ENCODE results near the gene TBPL1.

DNA sequence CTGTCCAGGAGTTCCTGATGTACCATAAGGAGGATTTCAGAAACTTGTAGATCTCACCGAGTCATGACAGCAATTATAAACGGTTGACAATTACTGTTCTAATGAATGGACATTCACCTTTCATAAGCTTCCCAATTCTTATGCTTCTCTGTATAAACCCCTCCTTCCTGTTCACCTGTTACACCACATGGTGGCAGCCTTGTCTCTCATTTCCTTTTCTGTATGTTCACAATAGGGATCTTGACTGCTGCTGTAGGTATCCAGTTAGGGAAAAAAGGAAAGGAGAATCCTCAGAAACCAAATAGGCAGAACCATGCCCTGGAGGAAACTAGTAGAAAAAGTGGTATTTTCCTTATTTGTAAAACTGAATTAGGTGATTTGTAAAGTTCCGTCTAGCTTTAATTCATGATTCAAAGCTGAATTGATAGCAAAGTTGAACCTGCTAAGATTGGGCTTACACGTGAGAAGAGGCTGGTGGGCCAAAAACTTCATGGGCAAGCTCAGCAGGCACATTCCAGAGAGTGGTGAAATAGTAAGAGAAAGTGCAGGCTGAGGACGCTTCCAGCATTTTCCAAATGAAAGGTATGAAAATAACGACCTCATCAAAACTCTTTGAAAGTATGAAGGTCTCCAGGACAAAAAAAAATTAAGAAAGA lies 29.0 kb upstream of the TBPL1 start:
- TF ChIP-seq, protein P1, sequence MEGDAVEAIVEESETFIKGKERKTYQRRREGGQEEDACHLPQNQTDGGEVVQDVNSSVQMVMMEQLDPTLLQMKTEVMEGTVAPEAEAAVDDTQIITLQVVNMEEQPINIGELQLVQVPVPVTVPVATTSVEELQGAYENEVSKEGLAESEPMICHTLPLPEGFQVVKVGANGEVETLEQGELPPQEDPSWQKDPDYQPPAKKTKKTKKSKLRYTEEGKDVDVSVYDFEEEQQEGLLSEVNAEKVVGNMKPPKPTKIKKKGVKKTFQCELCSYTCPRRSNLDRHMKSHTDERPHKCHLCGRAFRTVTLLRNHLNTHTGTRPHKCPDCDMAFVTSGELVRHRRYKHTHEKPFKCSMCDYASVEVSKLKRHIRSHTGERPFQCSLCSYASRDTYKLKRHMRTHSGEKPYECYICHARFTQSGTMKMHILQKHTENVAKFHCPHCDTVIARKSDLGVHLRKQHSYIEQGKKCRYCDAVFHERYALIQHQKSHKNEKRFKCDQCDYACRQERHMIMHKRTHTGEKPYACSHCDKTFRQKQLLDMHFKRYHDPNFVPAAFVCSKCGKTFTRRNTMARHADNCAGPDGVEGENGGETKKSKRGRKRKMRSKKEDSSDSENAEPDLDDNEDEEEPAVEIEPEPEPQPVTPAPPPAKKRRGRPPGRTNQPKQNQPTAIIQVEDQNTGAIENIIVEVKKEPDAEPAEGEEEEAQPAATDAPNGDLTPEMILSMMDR (IDR thresholded peaks at IDR 0.05; ENCODE audit: control extremely low read depth in 1 of 3, insufficient read depth in 1 of 3, low read depth in 1 of 3, low read length in 3 of 3) = peak in 2 of 3 experiments; percentile 77 to 83; a peak in 3 of 4 replicates
- TF ChIP-seq POLR2A (IDR thresholded peaks at IDR 0.05; ENCODE audit: control extremely low read depth in 1 of 2, low read depth in 2 of 2, low read length in 2 of 2) (no peak), KDM1A (IDR thresholded peaks at IDR 0.05; ENCODE audit: borderline replicate concordance, low read length) (no peak), EZH2 (IDR thresholded peaks at IDR 0.05; ENCODE audit: low read depth, low read length, severe bottlenecking) (no peak), CEBPB (IDR thresholded peaks at IDR 0.05; ENCODE audit: low read depth, low read length) (peak; percentile 83), RNF2 (IDR thresholded peaks at IDR 0.05; ENCODE audit: borderline replicate concordance, low read depth, low read length, missing control alignments, poor library complexity, severe bottlenecking) (no peak), ZNF274 (IDR thresholded peaks at IDR 0.05; ENCODE audit: borderline replicate concordance, extremely low read depth, low read length) (no peak), YY1 (IDR thresholded peaks at IDR 0.05; ENCODE audit: low read depth, low read length) (no peak), CREB1 (IDR thresholded peaks at IDR 0.05) (no peak), RAD21 (IDR thresholded peaks at IDR 0.05 in 1 of 2, conservative IDR thresholded peaks at IDR 0.05 in 1 of 2; ENCODE audit: low read depth in 2 of 2, low read length in 2 of 2) (peak; percentile 96), JUND (IDR thresholded peaks at IDR 0.05; ENCODE audit: low read length) (no peak), GABPA (IDR thresholded peaks at IDR 0.05; ENCODE audit: borderline replicate concordance, insufficient read depth, low read length) (no peak), TAF1 (IDR thresholded peaks at IDR 0.05; ENCODE audit: low read depth, low read length) (no peak)
- TF ChIP-seq, protein P2, sequence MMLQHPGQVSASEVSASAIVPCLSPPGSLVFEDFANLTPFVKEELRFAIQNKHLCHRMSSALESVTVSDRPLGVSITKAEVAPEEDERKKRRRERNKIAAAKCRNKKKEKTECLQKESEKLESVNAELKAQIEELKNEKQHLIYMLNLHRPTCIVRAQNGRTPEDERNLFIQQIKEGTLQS (IDR thresholded peaks at IDR 0.05; ENCODE audit: insufficient read depth, low read depth, low read length) = no peak
